ENCODE results near the gene MLPH. TPM values are rescaled to one million over a fixed set of nuclear protein-coding genes. Genes with fewer than 3 reads are reported as not detected.

MLPH gene
- total and polyA plus RNA-seq, 2 donors (not counting 1 experiment from before 2014, with no cell fraction given): not detected

GRCh38 chr2:237572021-237572741, 85.1 kb downstream of the MLPH start:
- H3K79me2 ChIP-seq (ENCODE audit: control insufficient read depth, insufficient read depth, low read length): no peaks in the 10 kb centered on the region
- peak; percentile 93 for ATAC-seq (ENCODE audit: low read depth)
- H3K27ac ChIP-seq (ENCODE audit: low read length in 2 of 2): no peak overlapping the region
- POLR2A ChIA-PET: no interaction called here
- Mint-ChIP-seq H3K4me3 (no peak overlapping the region), H3K4me1 (peaks cover 6% of the 10 kb centered on the region), H3K27ac (no peak overlapping the region), H3K27me3 (peaks cover 36% of the 10 kb centered on the region), H3K9me3 (ENCODE audit: insufficient read depth) (peaks cover 4% of the 10 kb centered on the region)
- H3K4me3 ChIP-seq (ENCODE audit: control extremely low read depth in 1 of 5, extremely low read depth in 1 of 5, insufficient read depth in 1 of 5, low read depth in 2 of 5, low read length in 4 of 5): no peak overlapping the region
- H3K4me2 ChIP-seq (replicated peaks; ENCODE audit: low read depth, low read length, poor library complexity, severe bottlenecking): peak overlapping the region; percentile 10
- peaks cover 0 to 14% (median 2%) of the 10 kb centered on the region in 4 experiments for H3K27me3 ChIP-seq (replicated peaks in 1 of 4; ENCODE audit: control extremely low read depth in 1 of 4, control insufficient read depth in 3 of 4, insufficient read depth in 4 of 4, low read length in 3 of 4)
- no peak overlapping the region for H3K9ac ChIP-seq (ENCODE audit: low read length)
- peak overlapping the region; percentile 4 for H2AFZ ChIP-seq (ENCODE audit: insufficient read depth, low read depth, low read length, poor library complexity, severe bottlenecking)
- TF ChIP-seq CTCF (IDR thresholded peaks at IDR 0.05) (peak; percentile 98), EZH2 (IDR thresholded peaks at IDR 0.05; ENCODE audit: borderline replicate concordance, insufficient read depth, low read depth, low read length, poor library complexity, severe bottlenecking) (no peak)
- H3K9me3 ChIP-seq (ENCODE audit: control extremely low read depth in 1 of 3, control insufficient read depth in 2 of 3, insufficient read depth in 1 of 3, low read length in 2 of 3): peaks cover 0 to 7% (median 3%) of the 10 kb centered on the region in 3 donors
- WGBS (ENCODE audit: insufficient coverage): 18% methylated on average over 22 of the region's 24 CpGs
- CTCF ChIA-PET: interaction anchor here (0.6 to 5.7 kb wide), 39 partner anchors 9 to 1059 kb away, joined by 3 to 149 read pairs (median 4); no protein-coding TSS in a partner anchor
- intact Hi-C loops (cut with micrococcal nuclease): loop anchor here (1.0 to 2.0 kb wide), 2 partner anchors 97 to 173 kb away; no protein-coding TSS in a partner anchor
- peaks cover 0 to 7% of the 10 kb centered on the region in 2 donors for H3K4me1 ChIP-seq (ENCODE audit: control insufficient read depth in 2 of 2, insufficient read depth in 2 of 2, low read length in 2 of 2)
- DNase-seq: peak; percentile 87
- H3K36me3 ChIP-seq (replicated peaks in 1 of 2; ENCODE audit: control extremely low read depth in 1 of 2, control insufficient read depth in 1 of 2, extremely low read depth in 1 of 2, insufficient read depth in 2 of 2, low read length in 1 of 2): no peaks in the 10 kb centered on the region
- H4K20me1 ChIP-seq (ENCODE audit: control insufficient read depth, insufficient read depth, low read length, poor library complexity, severe bottlenecking): no peaks in the 10 kb centered on the region

GRCh38 chr2:237572742-237573101, 85.7 kb downstream of the MLPH start:
- no peaks in the 10 kb centered on the region for H4K20me1 ChIP-seq (ENCODE audit: control insufficient read depth, insufficient read depth, low read length, poor library complexity, severe bottlenecking)
- peaks cover 0 to 7% of the 10 kb centered on the region in 2 donors for H3K4me1 ChIP-seq (ENCODE audit: control insufficient read depth in 2 of 2, insufficient read depth in 2 of 2, low read length in 2 of 2)
- TF ChIP-seq EZH2 (IDR thresholded peaks at IDR 0.05; ENCODE audit: borderline replicate concordance, insufficient read depth, low read depth, low read length, poor library complexity, severe bottlenecking): no peak
- TF ChIP-seq CTCF (IDR thresholded peaks at IDR 0.05): no peak
- H3K4me3 Mint-ChIP-seq: no peak overlapping the region
- H3K9ac ChIP-seq (ENCODE audit: low read length): no peak overlapping the region
- ChIA-PET CTCF (interaction anchor here (1.0 to 5.7 kb wide), 22 partner anchors 8 to 418 kb away, joined by 3 to 149 read pairs (median 8); no protein-coding TSS in a partner anchor), POLR2A (no interaction called here)
- H3K9me3 Mint-ChIP-seq (ENCODE audit: insufficient read depth): peaks cover 4% of the 10 kb centered on the region
- H3K79me2 ChIP-seq (ENCODE audit: control insufficient read depth, insufficient read depth, low read length): no peaks in the 10 kb centered on the region
- no peak overlapping the region for H3K4me3 ChIP-seq (ENCODE audit: control extremely low read depth in 1 of 5, extremely low read depth in 1 of 5, insufficient read depth in 1 of 5, low read depth in 2 of 5, low read length in 4 of 5)
- intact Hi-C loops (cut with micrococcal nuclease): loop anchor here (1.0 to 2.0 kb wide), 2 partner anchors 97 to 172 kb away; no protein-coding TSS in a partner anchor
- H3K27me3 Mint-ChIP-seq: peaks cover 36% of the 10 kb centered on the region
- DNase-seq (no peak), ATAC-seq (ENCODE audit: low read depth) (no peak)
- H2AFZ ChIP-seq (ENCODE audit: insufficient read depth, low read depth, low read length, poor library complexity, severe bottlenecking): no peak overlapping the region
- H3K4me1 Mint-ChIP-seq: peaks cover 6% of the 10 kb centered on the region
- no peak overlapping the region for H3K4me2 ChIP-seq (replicated peaks; ENCODE audit: low read depth, low read length, poor library complexity, severe bottlenecking)
- peaks cover 0 to 14% (median 2%) of the 10 kb centered on the region in 4 experiments for H3K27me3 ChIP-seq (replicated peaks in 1 of 4; ENCODE audit: control extremely low read depth in 1 of 4, control insufficient read depth in 3 of 4, insufficient read depth in 4 of 4, low read length in 3 of 4)
- WGBS (ENCODE audit: insufficient coverage): 100% methylated on average over 2 of the region's 4 CpGs
- H3K36me3 ChIP-seq (replicated peaks in 1 of 2; ENCODE audit: control extremely low read depth in 1 of 2, control insufficient read depth in 1 of 2, extremely low read depth in 1 of 2, insufficient read depth in 2 of 2, low read length in 1 of 2): no peaks in the 10 kb centered on the region
- peaks cover 0 to 7% (median 3%) of the 10 kb centered on the region in 3 donors for H3K9me3 ChIP-seq (ENCODE audit: control extremely low read depth in 1 of 3, control insufficient read depth in 2 of 3, insufficient read depth in 1 of 3, low read length in 2 of 3)
- H3K27ac Mint-ChIP-seq: no peak overlapping the region
- no peak overlapping the region for H3K27ac ChIP-seq (ENCODE audit: low read length in 2 of 2)

Measured in B cell (primary cell).